GM12892 (cell line): Measurements from ENCODE around the gene CDH13.

Experiments used
- POLR2A ChIP-seq: IDR thresholded peaks from 2 replicates; pipeline ENCODE4 v1.6.1; 2011; ENCODE audit warnings: low read depth, low read length, control low read depth
- TAF1 ChIP-seq: IDR thresholded peaks from 2 replicates; pipeline ENCODE4 v1.6.1; 2011; ENCODE audit warnings: low read depth, mild to moderate bottlenecking, control low read depth, low read length, borderline replicate concordance

DNA sequence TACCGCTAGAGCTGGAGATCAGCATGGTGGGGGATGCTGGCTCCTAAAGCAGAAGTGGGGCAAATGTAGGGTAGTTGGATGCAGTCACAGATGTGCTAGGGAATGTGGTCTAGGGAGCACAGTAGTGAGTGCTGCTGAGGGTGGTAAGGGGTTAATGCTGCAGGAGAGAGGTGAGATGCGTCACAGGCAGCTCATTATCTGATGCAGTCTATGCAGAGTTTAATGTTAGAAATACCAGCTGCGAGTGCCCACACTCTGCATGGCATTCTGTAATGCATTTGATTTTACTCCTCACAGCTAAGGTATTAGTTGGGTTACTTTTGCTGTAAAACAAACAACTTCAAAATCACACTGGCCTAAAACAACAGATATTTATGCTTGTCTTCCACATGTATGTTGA is 689.7 kb downstream of the CDH13 start:
- no peak for TF ChIP-seq POLR2A
- TF ChIP-seq TAF1, result no peak
